ENCODE results near the gene VSTM2A.

GRCh38 chr7:54560723-54561122 is 18.5 kb downstream of the VSTM2A start:
- TF ChIP-seq CTCF (IDR thresholded peaks at IDR 0.05) (no peak), POLR2A (IDR thresholded peaks at IDR 0.05) (no peak)

All from thyroid gland (tissue), 4 donors.